Neural cell (in vitro differentiated cells): ENCODE data around the gene ZNF530. TPM values are rescaled to one million over a fixed set of nuclear protein-coding genes. Genes with fewer than 3 reads are reported as not detected.

Source experiments
- H2AFZ ChIP-seq: fragments of 200-600, 300-800 bp; sonication (generic), shearing (Covaris generic); 2 replicates; pipeline ENCODE4 v1.6.0; 2014; ENCODE audit warnings: low read depth, mild to moderate bottlenecking, antibody characterized with exemption, low read length, moderate library complexity
- H3F3A ChIP-seq: fragments of 200-600 bp; shearing (Covaris generic); 2 replicates; pipeline ENCODE4 v1.6.1; 2016; ENCODE audit warnings: mild to moderate bottlenecking, moderate library complexity, mixed read lengths, antibody characterized with exemption, low read length; ENCODE audit not compliant: insufficient read depth, poor library complexity, severe bottlenecking
- H3K27ac ChIP-seq: fragments of 200-600, 300-800 bp; sonication (generic), shearing (Covaris generic); 2 replicates; pipeline ENCODE4 v1.5.1; 2014; ENCODE audit warnings: mild to moderate bottlenecking, low read length, moderate library complexity
- H3K27me3 ChIP-seq: fragments of 300-800, 200-600 bp; sonication (generic), shearing (Covaris generic); 2 replicates; pipeline ENCODE4 v1.6.0; 2014; ENCODE audit warnings: mild to moderate bottlenecking, low read depth, low read length, moderate library complexity; ENCODE audit not compliant: insufficient read depth
- H3K36me3 ChIP-seq: fragments of 300-800, 200-600 bp; sonication (generic), shearing (Covaris generic); 2 replicates; pipeline ENCODE4 v1.5.1; 2014; ENCODE audit warnings: mild to moderate bottlenecking, antibody characterized with exemption, low read length, moderate library complexity; ENCODE audit not compliant: insufficient read depth
- H3K4me2 ChIP-seq: fragments of 300-800, 200-600 bp; sonication (generic), shearing (Covaris generic); 2 replicates; pipeline ENCODE4 v1.6.0; 2014; ENCODE audit warnings: mild to moderate bottlenecking, low read length
- H3K4me3 ChIP-seq: fragments of 300-800, 200-600 bp; sonication (generic), shearing (Covaris generic); 2 replicates; pipeline ENCODE4 v1.5.1; 2014; ENCODE audit warnings: mild to moderate bottlenecking, low read length, moderate library complexity
- H3K79me2 ChIP-seq: fragments of 200-600 bp; shearing (Covaris generic); replicated peaks from 2 replicates; pipeline ENCODE4 v1.6.0; 2014; ENCODE audit warnings: mild to moderate bottlenecking, low read length, moderate library complexity; ENCODE audit not compliant: insufficient read depth
- H3K9ac ChIP-seq: fragments of 300-800, 200-600 bp; sonication (generic), shearing (Covaris generic); 2 replicates; pipeline ENCODE4 v1.6.1; 2016; ENCODE audit warnings: mild to moderate bottlenecking, low read length, mixed read lengths
- H3K9me2 ChIP-seq: fragments of 200-600 bp; shearing (Covaris generic); 2 replicates; pipeline ENCODE4 v1.6.1; 2016; ENCODE audit warnings: mild to moderate bottlenecking, low read length, mixed read lengths; ENCODE audit not compliant: insufficient read depth
- H3K9me3 ChIP-seq: fragments of 200-600, 300-800 bp; sonication (generic), shearing (Covaris generic); 2 replicates; pipeline ENCODE4 v1.6.1; 2016; ENCODE audit warnings: mild to moderate bottlenecking, mixed run types, low read length, moderate library complexity, mixed read lengths
- H4K20me1 ChIP-seq: fragments of 200-600 bp; shearing (Covaris generic); 2 replicates; pipeline ENCODE4 v1.6.1; 2016; ENCODE audit warnings: mild to moderate bottlenecking, mixed run types; ENCODE audit not compliant: insufficient read depth
- EP300 ChIP-seq: fragments of 450-650 bp; conservative IDR thresholded peaks from 2 replicates; pipeline ENCODE4 v1.6.1; 2014; ENCODE audit warnings: antibody characterized with exemption, mild to moderate bottlenecking, moderate library complexity; ENCODE audit not compliant: poor library complexity, severe bottlenecking
- EZH2 ChIP-seq: fragments of 200-600, 300-800 bp; shearing (Covaris generic), sonication (generic); IDR thresholded peaks from 2 replicates; pipeline ENCODE4 v1.6.1; 2014; ENCODE audit warnings: antibody characterized with exemption, low read length, borderline replicate concordance, mild to moderate bottlenecking; ENCODE audit not compliant: insufficient read depth, poor library complexity, severe bottlenecking
- MXI1 ChIP-seq: fragments of 450-650 bp; conservative IDR thresholded peaks from 2 replicates; pipeline ENCODE4 v1.6.1; 2014; ENCODE audit warnings: antibody characterized with exemption, mild to moderate bottlenecking; ENCODE audit not compliant: poor library complexity, severe bottlenecking
- POLR2AphosphoS5 ChIP-seq: IDR thresholded peaks from 2 replicates; pipeline ENCODE4 v1.6.1; 2012
- RAD21 ChIP-seq: fragments of 450-650 bp; conservative IDR thresholded peaks from 2 replicates; pipeline ENCODE4 v1.6.1; 2014; ENCODE audit warnings: antibody characterized with exemption, mild to moderate bottlenecking, moderate library complexity
- SMC3 ChIP-seq: fragments of 450-650 bp; conservative IDR thresholded peaks from 2 replicates; pipeline ENCODE4 v1.6.1; 2014; ENCODE audit warnings: antibody characterized with exemption, mild to moderate bottlenecking, moderate library complexity; ENCODE audit not compliant: poor library complexity
- TAF1 ChIP-seq: IDR thresholded peaks from 2 replicates; pipeline ENCODE4 v1.6.1; 2012; ENCODE audit warnings: low read depth
- polyA plus RNA-seq: library from polyadenylated mRNA; depleted of rRNA; stranded (reverse); fragments of >200 nt; gene quantifications from 2 replicates; pipeline ENCODE4 v1.2.3, GENCODE V29; 2014
- TF ChIP-seq, protein P1 (sequence below): fragments of 450-650 bp; IDR thresholded peaks from 2 replicates; pipeline ENCODE4 v1.5.1; 2014; ENCODE audit warnings: antibody characterized with exemption, mild to moderate bottlenecking, moderate library complexity; ENCODE audit not compliant: poor library complexity, severe bottlenecking
- TF ChIP-seq, protein P2 (sequence below): IDR thresholded peaks from 2 replicates; pipeline ENCODE4 v1.6.1; 2012; ENCODE audit warnings: borderline replicate concordance

Gene ZNF530
- polyA plus RNA-seq, 1 donor from 2014 or later = 11.6 TPM

DNA sequence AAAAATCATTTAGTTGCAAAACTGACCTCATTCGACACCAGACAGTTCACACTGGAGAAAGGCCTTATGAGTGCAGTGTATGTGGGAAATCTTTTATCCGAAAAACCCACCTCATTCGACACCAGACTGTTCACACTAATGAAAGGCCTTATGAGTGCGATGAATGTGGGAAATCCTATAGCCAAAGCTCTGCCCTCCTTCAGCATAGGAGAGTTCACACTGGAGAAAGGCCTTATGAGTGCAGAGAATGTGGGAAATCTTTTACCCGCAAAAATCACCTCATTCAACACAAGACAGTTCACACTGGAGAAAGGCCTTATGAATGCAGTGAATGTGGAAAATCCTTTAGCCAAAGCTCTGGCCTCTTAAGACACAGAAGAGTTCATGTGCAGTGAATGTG is 7.2 kb downstream of the ZNF530 start:
- no peaks in the 10 kb centered on the region for H3K79me2 ChIP-seq
- no peak overlapping the region for H3K9ac ChIP-seq
- peaks cover 6% of the 10 kb centered on the region for H3K36me3 ChIP-seq
- no peak overlapping the region for H2AFZ ChIP-seq
- no peaks in the 10 kb centered on the region for H3K9me2 ChIP-seq
- no peak overlapping the region for H3K4me3 ChIP-seq
- TF ChIP-seq MXI1 (no peak), TAF1 (no peak), EZH2 (no peak), RAD21 (no peak), SMC3 (no peak), POLR2AphosphoS5 (no peak), EP300 (no peak)
- TF ChIP-seq, protein P1, sequence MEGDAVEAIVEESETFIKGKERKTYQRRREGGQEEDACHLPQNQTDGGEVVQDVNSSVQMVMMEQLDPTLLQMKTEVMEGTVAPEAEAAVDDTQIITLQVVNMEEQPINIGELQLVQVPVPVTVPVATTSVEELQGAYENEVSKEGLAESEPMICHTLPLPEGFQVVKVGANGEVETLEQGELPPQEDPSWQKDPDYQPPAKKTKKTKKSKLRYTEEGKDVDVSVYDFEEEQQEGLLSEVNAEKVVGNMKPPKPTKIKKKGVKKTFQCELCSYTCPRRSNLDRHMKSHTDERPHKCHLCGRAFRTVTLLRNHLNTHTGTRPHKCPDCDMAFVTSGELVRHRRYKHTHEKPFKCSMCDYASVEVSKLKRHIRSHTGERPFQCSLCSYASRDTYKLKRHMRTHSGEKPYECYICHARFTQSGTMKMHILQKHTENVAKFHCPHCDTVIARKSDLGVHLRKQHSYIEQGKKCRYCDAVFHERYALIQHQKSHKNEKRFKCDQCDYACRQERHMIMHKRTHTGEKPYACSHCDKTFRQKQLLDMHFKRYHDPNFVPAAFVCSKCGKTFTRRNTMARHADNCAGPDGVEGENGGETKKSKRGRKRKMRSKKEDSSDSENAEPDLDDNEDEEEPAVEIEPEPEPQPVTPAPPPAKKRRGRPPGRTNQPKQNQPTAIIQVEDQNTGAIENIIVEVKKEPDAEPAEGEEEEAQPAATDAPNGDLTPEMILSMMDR = no peak
- TF ChIP-seq, protein P2, sequence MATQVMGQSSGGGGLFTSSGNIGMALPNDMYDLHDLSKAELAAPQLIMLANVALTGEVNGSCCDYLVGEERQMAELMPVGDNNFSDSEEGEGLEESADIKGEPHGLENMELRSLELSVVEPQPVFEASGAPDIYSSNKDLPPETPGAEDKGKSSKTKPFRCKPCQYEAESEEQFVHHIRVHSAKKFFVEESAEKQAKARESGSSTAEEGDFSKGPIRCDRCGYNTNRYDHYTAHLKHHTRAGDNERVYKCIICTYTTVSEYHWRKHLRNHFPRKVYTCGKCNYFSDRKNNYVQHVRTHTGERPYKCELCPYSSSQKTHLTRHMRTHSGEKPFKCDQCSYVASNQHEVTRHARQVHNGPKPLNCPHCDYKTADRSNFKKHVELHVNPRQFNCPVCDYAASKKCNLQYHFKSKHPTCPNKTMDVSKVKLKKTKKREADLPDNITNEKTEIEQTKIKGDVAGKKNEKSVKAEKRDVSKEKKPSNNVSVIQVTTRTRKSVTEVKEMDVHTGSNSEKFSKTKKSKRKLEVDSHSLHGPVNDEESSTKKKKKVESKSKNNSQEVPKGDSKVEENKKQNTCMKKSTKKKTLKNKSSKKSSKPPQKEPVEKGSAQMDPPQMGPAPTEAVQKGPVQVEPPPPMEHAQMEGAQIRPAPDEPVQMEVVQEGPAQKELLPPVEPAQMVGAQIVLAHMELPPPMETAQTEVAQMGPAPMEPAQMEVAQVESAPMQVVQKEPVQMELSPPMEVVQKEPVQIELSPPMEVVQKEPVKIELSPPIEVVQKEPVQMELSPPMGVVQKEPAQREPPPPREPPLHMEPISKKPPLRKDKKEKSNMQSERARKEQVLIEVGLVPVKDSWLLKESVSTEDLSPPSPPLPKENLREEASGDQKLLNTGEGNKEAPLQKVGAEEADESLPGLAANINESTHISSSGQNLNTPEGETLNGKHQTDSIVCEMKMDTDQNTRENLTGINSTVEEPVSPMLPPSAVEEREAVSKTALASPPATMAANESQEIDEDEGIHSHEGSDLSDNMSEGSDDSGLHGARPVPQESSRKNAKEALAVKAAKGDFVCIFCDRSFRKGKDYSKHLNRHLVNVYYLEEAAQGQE = no peak
- no peaks in the 10 kb centered on the region for H3K9me3 ChIP-seq
- H3F3A ChIP-seq = no peaks in the 10 kb centered on the region
- no peak overlapping the region for H3K27ac ChIP-seq
- no peaks in the 10 kb centered on the region for H4K20me1 ChIP-seq
- H3K27me3 ChIP-seq = no peaks in the 10 kb centered on the region
- H3K4me2 ChIP-seq = no peak overlapping the region

DNA sequence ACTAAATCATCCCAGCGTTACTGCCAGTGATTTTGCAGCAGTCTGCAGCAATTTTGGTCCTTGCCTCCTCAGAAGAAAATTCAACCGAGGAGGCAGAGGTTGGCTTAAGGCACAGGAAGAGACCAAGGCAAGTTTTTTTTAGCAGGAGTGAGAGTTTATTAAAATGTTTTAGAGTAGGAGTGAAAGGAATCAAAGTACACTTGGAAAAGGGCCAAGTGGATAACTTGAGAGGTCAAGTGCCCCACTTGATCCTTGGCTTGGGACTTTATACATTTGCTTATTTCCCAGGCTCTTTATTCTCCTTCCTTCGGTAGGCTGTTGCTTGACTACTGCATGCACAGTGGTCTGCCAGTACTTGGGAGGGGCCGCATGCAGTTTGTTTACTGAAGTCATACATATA is 11.4 kb downstream of the ZNF530 start:
- Histone ChIP-seq H3K36me3 (peaks cover 9% of the 10 kb centered on the region), H3K9me2 (no peaks in the 10 kb centered on the region), H3K79me2 (peaks cover 26% of the 10 kb centered on the region), H3K27me3 (no peaks in the 10 kb centered on the region), H3K27ac (no peak overlapping the region), H4K20me1 (no peaks in the 10 kb centered on the region), H3K9ac (no peak overlapping the region), H3K4me3 (no peak overlapping the region), H3K9me3 (no peaks in the 10 kb centered on the region), H3F3A (no peaks in the 10 kb centered on the region), H2AFZ (no peak overlapping the region), H3K4me2 (no peak overlapping the region)
- TF ChIP-seq, protein P1 = no peak
- TF ChIP-seq MXI1 = no peak
- TF ChIP-seq, protein P2 = no peak
- no peak for TF ChIP-seq POLR2AphosphoS5
- TF ChIP-seq SMC3 = no peak
- TF ChIP-seq EZH2 = no peak
- TF ChIP-seq RAD21 = no peak
- TF ChIP-seq EP300 = no peak
- no peak for TF ChIP-seq TAF1
